GM12878 (cell line): Measurements from ENCODE around the gene RPL19. TPM values are rescaled to one million over a fixed set of nuclear protein-coding genes. Genes with fewer than 3 reads are reported as not detected.
A peak's percentile ranks its signal among the peaks of the same experiment; 100 is the strongest.

ENCODE experiments used
- ATAC-seq: fragments of 200-7000 bp; cut with Tn5 transposase; 3 replicates; pipeline ENCODE4 v1.9.1; 2020; ENCODE audit warnings: mild to moderate bottlenecking, moderate library complexity
- BruUV-seq: library from RNA; stranded (reverse); fragments of 400-500 nt; replicated peaks from 2 replicates; lab custom pipeline; 2021; lab: Mats Ljungman, UMichigan
- CTCF ChIA-PET: fragments of 300-600 bp; sonication (Branson Sonifier 250); formaldehyde crosslinking; extraction: SDS; loops from one replicate; lab custom pipeline; 2021; ENCODE audit warnings: inconsistent platforms; lab: Yijun Ruan, JAX
- POLR2A ChIA-PET: fragments of 350-600 bp; formaldehyde crosslinking; extraction: SDS; loops from one replicate; lab custom pipeline; 2021; ENCODE audit warnings: inconsistent platforms; lab: Charles Lee
- RAD21 ChIA-PET: fragments of 300-600 bp; sonication (Branson Sonifier 250); formaldehyde crosslinking; loops from one replicate; lab custom pipeline; 2023; ENCODE audit warnings: antibody characterized with exemption; ENCODE audit not compliant: unreplicated experiment; lab: Charles Lee
- SMC1A ChIA-PET: fragments of 300-600 bp; sonication (Branson Sonifier 250); formaldehyde crosslinking; loops from one replicate; lab custom pipeline; 2023; ENCODE audit not compliant: unreplicated experiment, uncharacterized antibody; lab: Charles Lee
- DNase-seq: peaks from one replicate; pipeline ENCODE4 v3.0.0-alpha.2; 2011; ENCODE audit warnings: low read depth, low spot score
- FAIRE-seq: peaks from 3 replicates; lab custom pipeline; 2011; peaks lifted over from hg19 to GRCh38; lab: Jason Lieb, UNC
- H2AFZ ChIP-seq: 2 replicates; pipeline ENCODE4 v1.6.0; 2011; ENCODE audit warnings: low read depth, low read length, control low read depth; ENCODE audit not compliant: control insufficient read depth
- H3K27ac ChIP-seq: 2 replicates; pipeline ENCODE4 v1.5.1; 2011; ENCODE audit warnings: control low read depth; ENCODE audit not compliant: control insufficient read depth, insufficient read depth
- H3K27me3 ChIP-seq, 2 experiments: replicated peaks in 1 of 2; 2 replicates each; pipeline versions ENCODE4 v1.6.0 to v1.6.1; 2011; ENCODE audit warnings: low read length in 1 of 2; ENCODE audit not compliant: control insufficient read depth in 2 of 2, insufficient read depth in 2 of 2
- H3K36me3 ChIP-seq, 2 experiments: 2 replicates each; pipeline ENCODE4 v1.5.1; 2011; ENCODE audit warnings: low read length in 1 of 2; ENCODE audit not compliant: control insufficient read depth in 2 of 2, insufficient read depth in 2 of 2
- H3K4me1 ChIP-seq: 2 replicates; pipeline ENCODE4 v1.6.1; 2011; ENCODE audit warnings: mild to moderate bottlenecking, low read length, moderate library complexity, mixed read lengths; ENCODE audit not compliant: control insufficient read depth, insufficient read depth
- H3K4me2 ChIP-seq: 2 replicates; pipeline ENCODE4 v1.6.0; 2011; ENCODE audit warnings: control low read depth; ENCODE audit not compliant: control insufficient read depth, insufficient read depth
- H3K4me3 ChIP-seq: fragments of 200-600 bp; sonication (generic); 2 replicates; pipeline ENCODE4 v1.5.1; 2016
- H3K79me2 ChIP-seq: 2 replicates; pipeline ENCODE4 v1.6.0; 2011; ENCODE audit warnings: low read length; ENCODE audit not compliant: control insufficient read depth, insufficient read depth
- H3K9ac ChIP-seq: 2 replicates; pipeline ENCODE4 v1.8.0; 2011; ENCODE audit warnings: low read length, control low read depth, mixed read lengths; ENCODE audit not compliant: control insufficient read depth, insufficient read depth
- H3K9me3 ChIP-seq: replicated peaks from 3 replicates; pipeline ENCODE4 v1.5.1; 2011; ENCODE audit warnings: mild to moderate bottlenecking, low read length; ENCODE audit not compliant: control insufficient read depth, insufficient read depth
- H4K20me1 ChIP-seq: 2 replicates; pipeline ENCODE4 v1.6.0; 2011; ENCODE audit not compliant: control insufficient read depth, insufficient read depth
- BRCA1 ChIP-seq: IDR thresholded peaks from 2 replicates; pipeline ENCODE4 v1.6.1; 2011; ENCODE audit warnings: low read depth, low read length, improper control_type of control experiment
- CREM ChIP-seq: IDR thresholded peaks from 2 replicates; pipeline ENCODE4 v1.6.1; 2014; ENCODE audit warnings: antibody characterized with exemption, low read depth
- EGR1 ChIP-seq, 2 experiments: IDR thresholded peaks; 1 replicate in 1 of 2; 2 replicates in 1 of 2; pipeline ENCODE4 v1.6.1; 2011 to 2012; ENCODE audit warnings: low read depth in 2 of 2, low read length in 2 of 2, borderline replicate concordance in 1 of 2, mild to moderate bottlenecking in 1 of 2, moderate library complexity in 1 of 2
- GABPA ChIP-seq: IDR thresholded peaks from 2 replicates; pipeline ENCODE4 v1.6.1; 2014; ENCODE audit warnings: antibody characterized with exemption, low read depth, mild to moderate bottlenecking, inconsistent platforms
- IKZF2 ChIP-seq, 2 experiments: fragments of 450-650 bp; IDR thresholded peaks; 2 replicates each; pipeline ENCODE4 v1.6.1; 2017; ENCODE audit warnings: mild to moderate bottlenecking in 2 of 2, moderate library complexity in 2 of 2
- RAD51 ChIP-seq: fragments of 450-650 bp; IDR thresholded peaks from 2 replicates; pipeline ENCODE4 v1.6.1; 2016; ENCODE audit warnings: moderate library complexity, mild to moderate bottlenecking, inconsistent platforms
- RUNX3 ChIP-seq: IDR thresholded peaks from 2 replicates; pipeline ENCODE4 v1.6.1; 2012; ENCODE audit warnings: low read length, inconsistent platforms
- TCF3 ChIP-seq: IDR thresholded peaks from 2 replicates; pipeline ENCODE4 v1.6.1; 2012; ENCODE audit warnings: low read depth, mild to moderate bottlenecking, low read length, borderline replicate concordance; ENCODE audit not compliant: insufficient read depth
- ZNF622 ChIP-seq: fragments of 450-650 bp; IDR thresholded peaks from 2 replicates; pipeline ENCODE4 v1.6.1; 2017; ENCODE audit warnings: mild to moderate bottlenecking, inconsistent platforms
- WGBS: methylation state at CpG from one replicate; pipeline ENCODE4 v1.1.6; 2016; ENCODE audit warnings: low lambda C conversion rate; ENCODE audit not compliant: insufficient replicate concordance, insufficient coverage; ENCODE audit errors: missing lambda C conversion rate; 5-methylcytosine and 5-hydroxymethylcytosine counted together
- in situ Hi-C: fragments of 300-500 bp; cut with MboI; formaldehyde crosslinking; loops from 9 replicates; pipeline ENCODE4 v1.14.3; 2018; ENCODE audit warnings: mixed read lengths
- intact Hi-C: fragments of 100-400 bp; cut with micrococcal nuclease; formaldehyde crosslinking; loops from one replicate; pipeline ENCODE4 v1.14.2; 2022; ENCODE audit not compliant: unreplicated experiment
- polyA plus RNA-seq, 11 experiments: library from polyadenylated mRNA; depleted of rRNA in 4 of 11; unstranded in 6 of 11; stranded (reverse) in 5 of 11; fragments of >200 nt; fragmentation: Nextera tagmentation in 4 of 11; fragmentation: Illumina TruSeq in 1 of 11; extraction: Ambion mirVana in 4 of 11; extraction: Trizol in 1 of 11; gene quantifications; 1 replicate in 1 of 11; 2 replicates in 10 of 11; pipeline versions ENCODE4 v1.2.1 to v1.2.3, GENCODE V29; 2011 to 2016; ENCODE audit warnings: inconsistent platforms in 2 of 11, missing spikeins in 2 of 11, low read depth in 1 of 11
- total RNA-seq, 4 experiments: library from RNA; depleted of rRNA in 3 of 4; stranded (reverse); fragments of >200 nt in 3 of 4; fragmentation: Illumina TruSeq in 1 of 4; extraction: Trizol in 1 of 4; gene quantifications; 2 replicates each; pipeline versions ENCODE4 v1.2.1 to v1.2.3, GENCODE V29; 2013 to 2021
- TF ChIP-seq, protein P1 (sequence below): IDR thresholded peaks from 2 replicates; pipeline ENCODE4 v1.6.1; 2012; ENCODE audit warnings: mild to moderate bottlenecking, low read depth, low read length
- TF ChIP-seq, protein P2 (sequence below): IDR thresholded peaks from 2 replicates; pipeline ENCODE4 v1.6.1; 2011; ENCODE audit warnings: mild to moderate bottlenecking, low read depth, low read length, moderate library complexity; ENCODE audit not compliant: insufficient replicate concordance
- TF ChIP-seq, protein P3 (sequence below): fragments of 450-650 bp; IDR thresholded peaks from 2 replicates; pipeline ENCODE4 v1.6.1; 2018; ENCODE audit warnings: borderline replicate concordance, mild to moderate bottlenecking; ENCODE audit not compliant: partially characterized antibody
- TF ChIP-seq, protein P4 (sequence below): fragments of 450-650 bp; IDR thresholded peaks from 2 replicates; pipeline ENCODE4 v1.6.1; 2016; ENCODE audit warnings: mild to moderate bottlenecking

The RPL19 gene
- total and polyA plus RNA-seq, 10 of the 15 experiments (the other 5 are each of a cell fraction or from before 2014, with no cell fraction given) = 1,862 to 5,536 (median 3,836) TPM

DNA sequence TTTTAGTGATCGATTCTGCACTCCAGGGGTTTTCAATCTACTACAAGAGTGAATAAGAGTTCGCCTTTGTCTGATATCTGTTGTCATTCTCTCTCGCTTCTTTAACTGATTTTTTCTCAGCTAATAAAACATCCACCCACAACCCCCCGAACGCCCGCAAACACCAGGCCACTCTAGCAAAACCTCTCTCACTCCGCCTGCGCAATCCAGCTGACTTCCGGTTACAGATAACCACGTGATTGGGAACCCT is 338 bp upstream of the RPL19 start:
- 0% methylated on average over 10 of the region's 10 CpGs for WGBS
- no TSS peak for BruUV-seq
- intact Hi-C loops = no loop called here
- TF ChIP-seq RAD51 (peak; percentile 98), RUNX3 (peak; percentile 61; the same call in 1 of the 2 replicates), IKZF2 (IDR thresholded peaks at IDR 0.05) (no peak), TCF3 (no peak), GABPA (peak; percentile 82; the same call in 1 of the 2 replicates), EGR1 (IDR thresholded peaks at IDR 0.05; ENCODE audit: borderline replicate concordance in 1 of 2, low read depth in 2 of 2, low read length in 2 of 2) (peak in 1 of 2 experiments; percentile 84; a peak in 2 of 3 replicates), BRCA1 (no peak), ZNF622 (no peak), CREM (no peak)
- TF ChIP-seq, protein P1, sequence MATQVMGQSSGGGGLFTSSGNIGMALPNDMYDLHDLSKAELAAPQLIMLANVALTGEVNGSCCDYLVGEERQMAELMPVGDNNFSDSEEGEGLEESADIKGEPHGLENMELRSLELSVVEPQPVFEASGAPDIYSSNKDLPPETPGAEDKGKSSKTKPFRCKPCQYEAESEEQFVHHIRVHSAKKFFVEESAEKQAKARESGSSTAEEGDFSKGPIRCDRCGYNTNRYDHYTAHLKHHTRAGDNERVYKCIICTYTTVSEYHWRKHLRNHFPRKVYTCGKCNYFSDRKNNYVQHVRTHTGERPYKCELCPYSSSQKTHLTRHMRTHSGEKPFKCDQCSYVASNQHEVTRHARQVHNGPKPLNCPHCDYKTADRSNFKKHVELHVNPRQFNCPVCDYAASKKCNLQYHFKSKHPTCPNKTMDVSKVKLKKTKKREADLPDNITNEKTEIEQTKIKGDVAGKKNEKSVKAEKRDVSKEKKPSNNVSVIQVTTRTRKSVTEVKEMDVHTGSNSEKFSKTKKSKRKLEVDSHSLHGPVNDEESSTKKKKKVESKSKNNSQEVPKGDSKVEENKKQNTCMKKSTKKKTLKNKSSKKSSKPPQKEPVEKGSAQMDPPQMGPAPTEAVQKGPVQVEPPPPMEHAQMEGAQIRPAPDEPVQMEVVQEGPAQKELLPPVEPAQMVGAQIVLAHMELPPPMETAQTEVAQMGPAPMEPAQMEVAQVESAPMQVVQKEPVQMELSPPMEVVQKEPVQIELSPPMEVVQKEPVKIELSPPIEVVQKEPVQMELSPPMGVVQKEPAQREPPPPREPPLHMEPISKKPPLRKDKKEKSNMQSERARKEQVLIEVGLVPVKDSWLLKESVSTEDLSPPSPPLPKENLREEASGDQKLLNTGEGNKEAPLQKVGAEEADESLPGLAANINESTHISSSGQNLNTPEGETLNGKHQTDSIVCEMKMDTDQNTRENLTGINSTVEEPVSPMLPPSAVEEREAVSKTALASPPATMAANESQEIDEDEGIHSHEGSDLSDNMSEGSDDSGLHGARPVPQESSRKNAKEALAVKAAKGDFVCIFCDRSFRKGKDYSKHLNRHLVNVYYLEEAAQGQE = no peak
- TF ChIP-seq, protein P2, sequence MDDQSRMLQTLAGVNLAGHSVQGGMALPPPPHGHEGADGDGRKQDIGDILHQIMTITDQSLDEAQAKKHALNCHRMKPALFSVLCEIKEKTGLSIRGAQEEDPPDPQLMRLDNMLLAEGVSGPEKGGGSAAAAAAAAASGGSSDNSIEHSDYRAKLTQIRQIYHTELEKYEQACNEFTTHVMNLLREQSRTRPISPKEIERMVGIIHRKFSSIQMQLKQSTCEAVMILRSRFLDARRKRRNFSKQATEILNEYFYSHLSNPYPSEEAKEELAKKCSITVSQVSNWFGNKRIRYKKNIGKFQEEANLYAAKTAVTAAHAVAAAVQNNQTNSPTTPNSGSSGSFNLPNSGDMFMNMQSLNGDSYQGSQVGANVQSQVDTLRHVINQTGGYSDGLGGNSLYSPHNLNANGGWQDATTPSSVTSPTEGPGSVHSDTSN = peak; percentile 8
- TF ChIP-seq, protein P3, sequence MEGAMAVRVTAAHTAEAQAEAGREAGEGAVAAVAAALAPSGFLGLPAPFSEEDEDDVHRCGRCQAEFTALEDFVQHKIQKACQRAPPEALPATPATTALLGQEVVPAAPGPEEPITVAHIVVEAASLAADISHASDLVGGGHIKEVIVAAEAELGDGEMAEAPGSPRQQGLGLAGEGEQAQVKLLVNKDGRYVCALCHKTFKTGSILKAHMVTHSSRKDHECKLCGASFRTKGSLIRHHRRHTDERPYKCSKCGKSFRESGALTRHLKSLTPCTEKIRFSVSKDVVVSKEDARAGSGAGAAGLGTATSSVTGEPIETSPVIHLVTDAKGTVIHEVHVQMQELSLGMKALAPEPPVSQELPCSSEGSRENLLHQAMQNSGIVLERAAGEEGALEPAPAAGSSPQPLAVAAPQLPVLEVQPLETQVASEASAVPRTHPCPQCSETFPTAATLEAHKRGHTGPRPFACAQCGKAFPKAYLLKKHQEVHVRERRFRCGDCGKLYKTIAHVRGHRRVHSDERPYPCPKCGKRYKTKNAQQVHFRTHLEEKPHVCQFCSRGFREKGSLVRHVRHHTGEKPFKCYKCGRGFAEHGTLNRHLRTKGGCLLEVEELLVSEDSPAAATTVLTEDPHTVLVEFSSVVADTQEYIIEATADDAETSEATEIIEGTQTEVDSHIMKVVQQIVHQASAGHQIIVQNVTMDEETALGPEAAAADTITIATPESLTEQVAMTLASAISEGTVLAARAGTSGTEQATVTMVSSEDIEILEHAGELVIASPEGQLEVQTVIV = peak; percentile 78
- TF ChIP-seq, protein P4, sequence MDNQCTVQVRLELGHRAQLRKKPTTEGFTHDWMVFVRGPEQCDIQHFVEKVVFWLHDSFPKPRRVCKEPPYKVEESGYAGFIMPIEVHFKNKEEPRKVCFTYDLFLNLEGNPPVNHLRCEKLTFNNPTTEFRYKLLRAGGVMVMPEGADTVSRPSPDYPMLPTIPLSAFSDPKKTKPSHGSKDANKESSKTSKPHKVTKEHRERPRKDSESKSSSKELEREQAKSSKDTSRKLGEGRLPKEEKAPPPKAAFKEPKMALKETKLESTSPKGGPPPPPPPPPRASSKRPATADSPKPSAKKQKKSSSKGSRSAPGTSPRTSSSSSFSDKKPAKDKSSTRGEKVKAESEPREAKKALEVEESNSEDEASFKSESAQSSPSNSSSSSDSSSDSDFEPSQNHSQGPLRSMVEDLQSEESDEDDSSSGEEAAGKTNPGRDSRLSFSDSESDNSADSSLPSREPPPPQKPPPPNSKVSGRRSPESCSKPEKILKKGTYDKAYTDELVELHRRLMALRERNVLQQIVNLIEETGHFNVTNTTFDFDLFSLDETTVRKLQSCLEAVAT = peak; percentile 66; the same call in 1 of the 2 replicates

More for the DNA sequence above, 338 bp upstream of the RPL19 start:
- ChIA-PET CTCF (interaction anchor here (0.6 to 2.3 kb wide), 17 partner anchors 10 to 453 kb away, joined by 3 to 18 read pairs (median 5); no protein-coding TSS in a partner anchor), RAD21 (interaction anchor here (0.7 to 3.0 kb wide), 11 partner anchors 9 to 440 kb away, joined by 3 to 18 read pairs (median 4); no protein-coding TSS in a partner anchor), POLR2A (interaction anchor here (0.5 to 1.6 kb wide), 16 partner anchors 9 to 1758 kb away, joined by 3 to 10 read pairs (median 6); partner anchors contain the start of gene MED1), SMC1A (interaction anchor here (0.6 to 3.0 kb wide), 5 partner anchors 9 to 47 kb away, joined by 3 to 13 read pairs (median 6); no protein-coding TSS in a partner anchor)
- peak; percentile 84 for FAIRE-seq
- no peaks in the 10 kb centered on the region for H3K9me3 ChIP-seq
- H3K79me2 ChIP-seq = peaks cover 39% of the 10 kb centered on the region
- peak overlapping the region; percentile 99 for H2AFZ ChIP-seq
- H4K20me1 ChIP-seq = peaks cover 5% of the 10 kb centered on the region; the same call in 1 of the 2 replicates
- H3K36me3 ChIP-seq = peaks cover 15 to 26% of the 10 kb centered on the region in 2 experiments
- H3K4me3 ChIP-seq = peak overlapping the region; percentile 95
- H3K9ac ChIP-seq = peak overlapping the region; percentile 97
- no peaks in the 10 kb centered on the region for H3K27me3 ChIP-seq
- in situ Hi-C loops = no loop called here
- H3K4me2 ChIP-seq = peak overlapping the region; percentile 70; the same call in 1 of the 2 replicates
- peak; percentile 81 for DNase-seq
- peaks cover 27% of the 10 kb centered on the region for H3K4me1 ChIP-seq
- ATAC-seq = peak; percentile 65
- peak overlapping the region; percentile 100 for H3K27ac ChIP-seq
